Activated CD8-positive, alpha-beta T cell treated with anti-CD3 and anti-CD28 coated beads for 36 hours (primary cell): ENCODE results near the gene OLIG2. TPM values are rescaled to one million over a fixed set of nuclear protein-coding genes. Genes with fewer than 3 reads are reported as not detected.

ENCODE experiments used
- ATAC-seq: fragments of 200-7000 bp; cut with Tn5 transposase; one replicate; pipeline ENCODE4 v1.10.0; 2021; ENCODE audit warnings: mild to moderate bottlenecking, moderate library complexity
- CTCF ChIA-PET: fragments of 350-600 bp; sonication (Branson Sonifier 250); formaldehyde crosslinking; loops from one replicate; lab custom pipeline; 2021; ENCODE audit warnings: antibody characterized with exemption; lab: Charles Lee
- POLR2A ChIA-PET: fragments of 350-600 bp; sonication (Branson Sonifier 250); formaldehyde crosslinking; loops from one replicate; lab custom pipeline; 2021; ENCODE audit warnings: antibody characterized with exemption; lab: Charles Lee
- DNase-seq: peaks from one replicate; pipeline ENCODE4 v3.0.0-alpha.2; 2020
- H3K27ac Mint-ChIP-seq: one replicate; pipeline ENCODE4 v1.8.0; 2021; ENCODE audit warnings: mild to moderate bottlenecking, mixed read lengths
- H3K27me3 Mint-ChIP-seq: one replicate; pipeline ENCODE4 v1.8.0; 2021; ENCODE audit warnings: mixed read lengths
- H3K36me3 Mint-ChIP-seq: one replicate; pipeline ENCODE4 v1.8.0; 2021; ENCODE audit warnings: low read depth, mixed read lengths
- H3K4me1 Mint-ChIP-seq: one replicate; pipeline ENCODE4 v1.8.0; 2021; ENCODE audit warnings: low read depth, mixed read lengths
- H3K4me3 Mint-ChIP-seq: one replicate; pipeline ENCODE4 v1.8.0; 2021; ENCODE audit warnings: mild to moderate bottlenecking, moderate library complexity, mixed read lengths
- H3K9me3 Mint-ChIP-seq: one replicate; pipeline ENCODE4 v1.8.0; 2021; ENCODE audit warnings: mixed read lengths
- CTCF ChIP-seq: fragments of 200-600 bp; IDR thresholded peaks from one replicate; pipeline ENCODE4 v1.8.0; 2022; ENCODE audit warnings: antibody characterized with exemption, mild to moderate bottlenecking
- intact Hi-C: fragments of 100-400 bp; cut with micrococcal nuclease; formaldehyde crosslinking; loops from one replicate; pipeline ENCODE4 v1.10.0; 2022
- total RNA-seq, 2 experiments: library from RNA; stranded (reverse); gene quantifications; one replicate each; pipeline ENCODE4 v1.2.3, GENCODE V29; 2021

OLIG2 gene
- total RNA-seq, 2 experiments from 2014 or later = not detected

- intact Hi-C loops = no loop called here
- CTCF ChIA-PET = no interaction called here
- H3K27me3 Mint-ChIP-seq = peaks cover 32% of the 10 kb centered on the region
- no peak for DNase-seq
- no peak for TF ChIP-seq CTCF
- H3K27ac Mint-ChIP-seq = no peak overlapping the region
- H3K36me3 Mint-ChIP-seq = no peaks in the 10 kb centered on the region
- H3K4me1 Mint-ChIP-seq = no peaks in the 10 kb centered on the region
- POLR2A ChIA-PET = no interaction called here
- H3K4me3 Mint-ChIP-seq = no peak overlapping the region
- no peaks in the 10 kb centered on the region for H3K9me3 Mint-ChIP-seq
- ATAC-seq = no peak
Measured at GRCh38 chr21:33013626-33014025, 12.1 kb upstream of the OLIG2 start.

GRCh38 chr21:33014331-33014730 lies 11.4 kb upstream of the OLIG2 start:
- no peak for ATAC-seq
- H3K27ac Mint-ChIP-seq = no peak overlapping the region
- no peak overlapping the region for H3K4me3 Mint-ChIP-seq
- POLR2A ChIA-PET = no interaction called here
- peaks cover 40% of the 10 kb centered on the region for H3K27me3 Mint-ChIP-seq
- CTCF ChIA-PET = no interaction called here
- DNase-seq = no peak
- H3K9me3 Mint-ChIP-seq = no peaks in the 10 kb centered on the region
- intact Hi-C loops = no loop called here
- H3K36me3 Mint-ChIP-seq = no peaks in the 10 kb centered on the region
- TF ChIP-seq CTCF = no peak
- peaks cover 3% of the 10 kb centered on the region for H3K4me1 Mint-ChIP-seq

- Mint-ChIP-seq H3K27me3 (peaks cover 43% of the 10 kb centered on the region), H3K36me3 (no peaks in the 10 kb centered on the region), H3K4me3 (no peak overlapping the region), H3K4me1 (peaks cover 4% of the 10 kb centered on the region), H3K27ac (no peak overlapping the region), H3K9me3 (no peaks in the 10 kb centered on the region)
- ChIA-PET CTCF (no interaction called here), POLR2A (no interaction called here)
- TF ChIP-seq CTCF = no peak
- ATAC-seq (no peak), DNase-seq (no peak)
- intact Hi-C loops = no loop called here
Measured at GRCh38 chr21:33015096-33015495, 10.6 kb upstream of the OLIG2 start.

GRCh38 chr21:33015756-33016155 lies 10.0 kb upstream of the OLIG2 start:
- intact Hi-C loops = no loop called here
- CTCF ChIA-PET = interaction anchor here (1.1 kb wide), 1 partner anchor 48 kb away, joined by 3 read pairs; no protein-coding TSS in a partner anchor
- Mint-ChIP-seq H3K36me3 (no peaks in the 10 kb centered on the region), H3K27me3 (peaks cover 44% of the 10 kb centered on the region), H3K4me3 (no peak overlapping the region), H3K4me1 (peaks cover 10% of the 10 kb centered on the region), H3K27ac (no peak overlapping the region), H3K9me3 (no peaks in the 10 kb centered on the region)
- ATAC-seq = no peak
- POLR2A ChIA-PET = no interaction called here
- TF ChIP-seq CTCF = no peak
- no peak for DNase-seq

GRCh38 chr21:33018707-33019465 lies 6.8 kb upstream of the OLIG2 start:
- Mint-ChIP-seq H3K36me3 (no peaks in the 10 kb centered on the region), H3K9me3 (no peaks in the 10 kb centered on the region), H3K27me3 (peaks cover 68% of the 10 kb centered on the region), H3K4me1 (peaks cover 17% of the 10 kb centered on the region), H3K27ac (no peak overlapping the region), H3K4me3 (peak overlapping the region; percentile 5)
- DNase-seq (no peak), ATAC-seq (no peak)
- intact Hi-C loops = no loop called here
- no peak for TF ChIP-seq CTCF
- ChIA-PET CTCF (interaction anchor here (1.5 kb wide), 1 partner anchor 97 kb away, joined by 3 read pairs; no protein-coding TSS in a partner anchor), POLR2A (no interaction called here)
